Loucy (cell line): Measurements from ENCODE around the gene C9orf57.

Source experiments
- CTCF ChIP-seq: fragments of 200-600 bp; sonication (generic); conservative IDR thresholded peaks from 2 replicates; pipeline ENCODE4 v1.5.1; 2014; ENCODE audit warnings: mild to moderate bottlenecking, antibody characterized with exemption, low read length
- EZH2phosphoT487 ChIP-seq: fragments of 200-600 bp; IDR thresholded peaks from 2 replicates; pipeline ENCODE4 v1.6.1; 2018; ENCODE audit warnings: antibody characterized with exemption, mild to moderate bottlenecking, moderate library complexity, borderline replicate concordance

GRCh38 chr9:72044095-72044494 is 16.3 kb downstream of the C9orf57 start:
- TF ChIP-seq CTCF (no peak), EZH2phosphoT487 (no peak)
